ENCODE measurements around the gene TRAF4. TPM values are rescaled to one million over a fixed set of nuclear protein-coding genes. Genes with fewer than 3 reads are reported as not detected.
A peak's percentile ranks its signal among the peaks of the same experiment; 100 is the strongest.

TRAF4 gene
- total RNA-seq, 1 experiment from 2014 or later: 268 TPM

DNA sequence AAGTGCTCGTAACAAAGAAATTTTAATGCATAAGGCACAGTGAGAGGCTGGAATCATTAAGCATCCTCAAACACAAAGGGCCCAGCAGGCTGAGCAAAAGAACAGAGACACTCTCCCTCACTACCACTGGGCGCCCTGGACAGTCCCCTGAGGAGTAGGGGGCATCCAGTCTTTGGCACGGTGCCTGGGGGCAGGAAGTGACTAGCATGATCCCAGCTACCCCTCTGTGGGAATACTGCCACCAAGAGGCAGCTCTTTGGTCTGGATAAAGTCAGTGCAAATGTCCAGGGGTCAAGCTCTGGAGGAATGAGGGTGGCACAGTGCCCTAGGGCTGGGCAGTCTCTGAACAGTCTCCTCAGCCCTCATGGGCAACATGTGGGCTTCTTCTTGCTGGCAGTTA, 29.5 kb upstream of the TRAF4 start:
- TF ChIP-seq ZNF232 (CRISPR knock-in tag; IDR thresholded peaks at IDR 0.05) (no peak), NFYB (CRISPR knock-in tag; conservative IDR thresholded peaks at IDR 0.05; ENCODE audit: low read depth) (no peak), FOXP1 (CRISPR knock-in tag; IDR thresholded peaks at IDR 0.05; ENCODE audit: borderline replicate concordance) (no peak), CTCF (IDR thresholded peaks at IDR 0.05) (no peak), NR1H2 (CRISPR knock-in tag; IDR thresholded peaks at IDR 0.05) (no peak), ZNF671 (CRISPR knock-in tag; IDR thresholded peaks at IDR 0.05) (no peak), SP1 (CRISPR knock-in tag; conservative IDR thresholded peaks at IDR 0.05) (no peak)
- DNase-seq (ENCODE audit: low spot score) (no peak), ATAC-seq (no peak)
- Mint-ChIP-seq H3K4me1 (peaks cover 28% of the 10 kb centered on the region), H3K4me3 (no peak overlapping the region; the same call in 1 of the 2 replicates), H3K36me3 (peaks cover 23% of the 10 kb centered on the region), H3K27ac (no peak overlapping the region), H3K9me3 (no peaks in the 10 kb centered on the region), H3K27me3 (ENCODE audit: low read depth) (no peaks in the 10 kb centered on the region)
- POLR2A ChIA-PET: no interaction called here
- CTCF ChIA-PET: no interaction called here

- no peaks in the 10 kb centered on the region for H3K27me3 Mint-ChIP-seq (ENCODE audit: low read depth)
- DNase-seq (ENCODE audit: low spot score): no peak
- H3K4me3 Mint-ChIP-seq: peak overlapping the region; percentile 100
- ChIA-PET POLR2A (no interaction called here), CTCF (no interaction called here)
- TF ChIP-seq ZNF317 (CRISPR knock-in tag; IDR thresholded peaks at IDR 0.05; ENCODE audit: borderline replicate concordance, low read depth) (no peak), GABPB1 (CRISPR knock-in tag; IDR thresholded peaks at IDR 0.05) (no peak), NFYB (CRISPR knock-in tag; conservative IDR thresholded peaks at IDR 0.05; ENCODE audit: low read depth) (no peak), FOXP1 (CRISPR knock-in tag; IDR thresholded peaks at IDR 0.05; ENCODE audit: borderline replicate concordance) (no peak), ZNF121 (CRISPR knock-in tag; IDR thresholded peaks at IDR 0.05) (no peak), OVOL2 (CRISPR knock-in tag; IDR thresholded peaks at IDR 0.05; ENCODE audit: borderline replicate concordance) (no peak), PRRX2 (CRISPR knock-in tag; IDR thresholded peaks at IDR 0.05) (no peak), ZNF263 (CRISPR knock-in tag; IDR thresholded peaks at IDR 0.05; ENCODE audit: low read depth) (no peak), ETV6 (CRISPR knock-in tag; IDR thresholded peaks at IDR 0.05) (no peak), ZNF281 (CRISPR knock-in tag; IDR thresholded peaks at IDR 0.05) (no peak), NR3C1 (CRISPR knock-in tag; conservative IDR thresholded peaks at IDR 0.05; ENCODE audit: low read depth) (no peak), ZMAT4 (CRISPR knock-in tag; IDR thresholded peaks at IDR 0.05) (no peak), RELA (CRISPR knock-in tag; IDR thresholded peaks at IDR 0.05; ENCODE audit: borderline replicate concordance) (no peak), ZNF219 (CRISPR knock-in tag; IDR thresholded peaks at IDR 0.05; ENCODE audit: borderline replicate concordance) (no peak), TEAD4 (CRISPR knock-in tag; IDR thresholded peaks at IDR 0.05) (no peak), TCF7 (CRISPR knock-in tag; IDR thresholded peaks at IDR 0.05; ENCODE audit: low read depth) (no peak)
- TF ChIP-seq, protein P1, sequence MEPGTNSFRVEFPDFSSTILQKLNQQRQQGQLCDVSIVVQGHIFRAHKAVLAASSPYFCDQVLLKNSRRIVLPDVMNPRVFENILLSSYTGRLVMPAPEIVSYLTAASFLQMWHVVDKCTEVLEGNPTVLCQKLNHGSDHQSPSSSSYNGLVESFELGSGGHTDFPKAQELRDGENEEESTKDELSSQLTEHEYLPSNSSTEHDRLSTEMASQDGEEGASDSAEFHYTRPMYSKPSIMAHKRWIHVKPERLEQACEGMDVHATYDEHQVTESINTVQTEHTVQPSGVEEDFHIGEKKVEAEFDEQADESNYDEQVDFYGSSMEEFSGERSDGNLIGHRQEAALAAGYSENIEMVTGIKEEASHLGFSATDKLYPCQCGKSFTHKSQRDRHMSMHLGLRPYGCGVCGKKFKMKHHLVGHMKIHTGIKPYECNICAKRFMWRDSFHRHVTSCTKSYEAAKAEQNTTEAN (CRISPR knock-in tag; IDR thresholded peaks at IDR 0.05): no peak
- TF ChIP-seq, protein P2, sequence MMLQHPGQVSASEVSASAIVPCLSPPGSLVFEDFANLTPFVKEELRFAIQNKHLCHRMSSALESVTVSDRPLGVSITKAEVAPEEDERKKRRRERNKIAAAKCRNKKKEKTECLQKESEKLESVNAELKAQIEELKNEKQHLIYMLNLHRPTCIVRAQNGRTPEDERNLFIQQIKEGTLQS (CRISPR knock-in tag; conservative IDR thresholded peaks at IDR 0.05): no peak
- TF ChIP-seq, protein P3, sequence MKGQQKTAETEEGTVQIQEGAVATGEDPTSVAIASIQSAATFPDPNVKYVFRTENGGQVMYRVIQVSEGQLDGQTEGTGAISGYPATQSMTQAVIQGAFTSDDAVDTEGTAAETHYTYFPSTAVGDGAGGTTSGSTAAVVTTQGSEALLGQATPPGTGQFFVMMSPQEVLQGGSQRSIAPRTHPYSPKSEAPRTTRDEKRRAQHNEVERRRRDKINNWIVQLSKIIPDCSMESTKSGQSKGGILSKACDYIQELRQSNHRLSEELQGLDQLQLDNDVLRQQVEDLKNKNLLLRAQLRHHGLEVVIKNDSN (CRISPR knock-in tag; IDR thresholded peaks at IDR 0.05): no peak
- TF ChIP-seq, protein P4, sequence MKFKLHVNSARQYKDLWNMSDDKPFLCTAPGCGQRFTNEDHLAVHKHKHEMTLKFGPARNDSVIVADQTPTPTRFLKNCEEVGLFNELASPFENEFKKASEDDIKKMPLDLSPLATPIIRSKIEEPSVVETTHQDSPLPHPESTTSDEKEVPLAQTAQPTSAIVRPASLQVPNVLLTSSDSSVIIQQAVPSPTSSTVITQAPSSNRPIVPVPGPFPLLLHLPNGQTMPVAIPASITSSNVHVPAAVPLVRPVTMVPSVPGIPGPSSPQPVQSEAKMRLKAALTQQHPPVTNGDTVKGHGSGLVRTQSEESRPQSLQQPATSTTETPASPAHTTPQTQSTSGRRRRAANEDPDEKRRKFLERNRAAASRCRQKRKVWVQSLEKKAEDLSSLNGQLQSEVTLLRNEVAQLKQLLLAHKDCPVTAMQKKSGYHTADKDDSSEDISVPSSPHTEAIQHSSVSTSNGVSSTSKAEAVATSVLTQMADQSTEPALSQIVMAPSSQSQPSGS (CRISPR knock-in tag; IDR thresholded peaks at IDR 0.05; ENCODE audit: borderline replicate concordance, low read depth): no peak
- H3K27ac Mint-ChIP-seq: no peak overlapping the region
- no peak for ATAC-seq
- H3K36me3 Mint-ChIP-seq: peaks cover 28% of the 10 kb centered on the region
- peaks cover 30% of the 10 kb centered on the region for H3K4me1 Mint-ChIP-seq
- no peaks in the 10 kb centered on the region for H3K9me3 Mint-ChIP-seq
These were observed 28.6 kb upstream of the TRAF4 start for GRCh38 chr17:28715217-28715616.

All from WTC11 (cell line).